DND-41 (cell line): ENCODE measurements around the gene WDHD1.

ENCODE experiments used
- ATAC-seq: fragments of 200-7000 bp; cut with Tn5 transposase; 3 replicates; pipeline ENCODE4 v1.9.1; 2021; ENCODE audit warnings: low read depth; ENCODE audit not compliant: insufficient read depth
- DNase-seq: peaks from one replicate; pipeline ENCODE4 v3.0.0-alpha.2; 2020
- H2AFZ ChIP-seq: 2 replicates; pipeline ENCODE4 v1.6.0; 2012; ENCODE audit warnings: low read depth, low read length
- H3K27ac ChIP-seq: 2 replicates; pipeline ENCODE4 v1.5.1; 2012; ENCODE audit warnings: low read length, inconsistent platforms
- H3K27me3 ChIP-seq: fragments of 200-600 bp; sonication (generic); 2 replicates; pipeline ENCODE4 v1.6.0; 2012; ENCODE audit warnings: low read length, mild to moderate bottlenecking, inconsistent platforms; ENCODE audit not compliant: insufficient read depth, poor library complexity
- H3K36me3 ChIP-seq: 2 replicates; pipeline ENCODE4 v1.5.1; 2012; ENCODE audit warnings: low read length, inconsistent platforms; ENCODE audit not compliant: insufficient read depth
- H3K4me1 ChIP-seq: 2 replicates; pipeline ENCODE4 v1.5.1; 2012; ENCODE audit warnings: mild to moderate bottlenecking, low read length; ENCODE audit not compliant: insufficient read depth
- H3K4me2 ChIP-seq: 2 replicates; pipeline ENCODE4 v1.6.0; 2012; ENCODE audit warnings: mild to moderate bottlenecking, moderate library complexity, low read length, inconsistent platforms; ENCODE audit not compliant: insufficient read depth
- H3K4me3 ChIP-seq, 2 experiments: fragments of 200-600 bp in 1 of 2; shearing (Covaris generic) in 1 of 2; 2 replicates each; pipeline ENCODE4 v1.5.1; 2012 to 2016; ENCODE audit warnings: inconsistent platforms in 2 of 2, low read length in 2 of 2, mild to moderate bottlenecking in 2 of 2, low read depth in 1 of 2, moderate library complexity in 1 of 2
- H3K79me2 ChIP-seq: 2 replicates; pipeline ENCODE4 v1.6.0; 2012; ENCODE audit warnings: low read length, inconsistent platforms; ENCODE audit not compliant: insufficient read depth
- H3K9ac ChIP-seq: 2 replicates; pipeline ENCODE4 v1.6.0; 2012; ENCODE audit warnings: low read depth, mild to moderate bottlenecking, inconsistent platforms, low read length, moderate library complexity
- H3K9me3 ChIP-seq: 2 replicates; pipeline ENCODE4 v1.5.1; 2012; ENCODE audit warnings: low read length, moderate library complexity, mild to moderate bottlenecking, inconsistent platforms; ENCODE audit not compliant: insufficient read depth, severe bottlenecking
- H4K20me1 ChIP-seq: 2 replicates; pipeline ENCODE4 v1.6.0; 2012; ENCODE audit warnings: low read length; ENCODE audit not compliant: insufficient read depth
- CTCF ChIP-seq: IDR thresholded peaks from 2 replicates; pipeline ENCODE4 v1.5.1; 2012; ENCODE audit warnings: borderline replicate concordance, low read length, moderate library complexity, mild to moderate bottlenecking; ENCODE audit not compliant: poor library complexity, severe bottlenecking; ENCODE audit errors: extremely low read depth
- EZH2 ChIP-seq: IDR thresholded peaks from 3 replicates; pipeline ENCODE4 v1.6.1; 2012; ENCODE audit warnings: borderline replicate concordance, low read depth, mild to moderate bottlenecking, moderate library complexity, low read length, inconsistent platforms; ENCODE audit not compliant: severe bottlenecking

The WDHD1 gene

GRCh38 chr14:55019968-55020554 is 6.8 kb downstream of the WDHD1 start:
- TF ChIP-seq EZH2 = no peak
- TF ChIP-seq CTCF = no peak
- H3K4me3 ChIP-seq = no peak overlapping the region
- H2AFZ ChIP-seq = no peak overlapping the region
- H3K9ac ChIP-seq = no peak overlapping the region
- peaks cover 7% of the 10 kb centered on the region for H3K4me1 ChIP-seq
- H3K27me3 ChIP-seq = no peaks in the 10 kb centered on the region
- H4K20me1 ChIP-seq = peaks cover 17% of the 10 kb centered on the region; the same call in 1 of the 2 replicates
- no peak overlapping the region for H3K4me2 ChIP-seq
- no peak overlapping the region for H3K27ac ChIP-seq
- ATAC-seq (no peak), DNase-seq (no peak)
- H3K9me3 ChIP-seq = no peaks in the 10 kb centered on the region
- H3K36me3 ChIP-seq = peaks cover 57% of the 10 kb centered on the region
- peaks cover 93% of the 10 kb centered on the region for H3K79me2 ChIP-seq

GRCh38 chr14:55015006-55015405 is 11.9 kb downstream of the WDHD1 start:
- H3K36me3 ChIP-seq = peaks cover 61% of the 10 kb centered on the region
- peaks cover 22% of the 10 kb centered on the region; the same call in 1 of the 2 replicates for H4K20me1 ChIP-seq
- TF ChIP-seq CTCF (no peak), EZH2 (no peak)
- ATAC-seq = no peak
- no peak overlapping the region for H2AFZ ChIP-seq
- H3K9ac ChIP-seq = no peak overlapping the region
- H3K27me3 ChIP-seq = no peaks in the 10 kb centered on the region
- no peaks in the 10 kb centered on the region for H3K4me1 ChIP-seq
- DNase-seq = no peak
- peaks cover 75% of the 10 kb centered on the region for H3K79me2 ChIP-seq
- no peaks in the 10 kb centered on the region for H3K9me3 ChIP-seq
- H3K4me2 ChIP-seq = no peak overlapping the region
- no peak overlapping the region for H3K27ac ChIP-seq
- H3K4me3 ChIP-seq = no peak overlapping the region

- Histone ChIP-seq H2AFZ (no peak overlapping the region), H3K9ac (no peak overlapping the region), H3K9me3 (no peaks in the 10 kb centered on the region), H3K27ac (no peak overlapping the region), H3K27me3 (no peaks in the 10 kb centered on the region), H3K36me3 (peaks cover 85% of the 10 kb centered on the region), H3K4me1 (no peaks in the 10 kb centered on the region), H3K4me2 (no peak overlapping the region), H3K79me2 (no peaks in the 10 kb centered on the region), H4K20me1 (no peaks in the 10 kb centered on the region), H3K4me3 (no peak overlapping the region)
- no peak for TF ChIP-seq EZH2
- no peak for TF ChIP-seq CTCF
- ATAC-seq (no peak), DNase-seq (no peak)
Observed at GRCh38 chr14:55005071-55005470, 21.8 kb downstream of the WDHD1 start.
